Stimulated activated naive CD8-positive, alpha-beta T cell treated with anti-CD3 and anti-CD28 coated beads, Interleukin-15, Interleukin-2, amounts not matched to agents 100 ng/mL and 50 ng/mL, for 24 hours (primary cell): ENCODE data around the gene TLL1.

Experiments
- H3K27ac Mint-ChIP-seq: one replicate; pipeline ENCODE4 v1.8.0; 2021; ENCODE audit warnings: mild to moderate bottlenecking, mixed read lengths
- H3K27me3 Mint-ChIP-seq: one replicate; pipeline ENCODE4 v1.8.0; 2021; ENCODE audit warnings: mixed read lengths
- H3K36me3 Mint-ChIP-seq: one replicate; pipeline ENCODE4 v1.8.0; 2021; ENCODE audit warnings: low read depth, mixed read lengths
- H3K4me1 Mint-ChIP-seq: one replicate; pipeline ENCODE4 v1.8.0; 2021; ENCODE audit warnings: low read depth, mixed read lengths
- H3K4me3 Mint-ChIP-seq: one replicate; pipeline ENCODE4 v1.8.0; 2021; ENCODE audit warnings: mild to moderate bottlenecking, mixed read lengths
- H3K9me3 Mint-ChIP-seq: one replicate; pipeline ENCODE4 v1.8.0; 2021; ENCODE audit warnings: mixed read lengths

The TLL1 gene

GRCh38 chr4:166087569-166087968 lies 214.5 kb downstream of the TLL1 start:
- Mint-ChIP-seq H3K4me3 (no peak overlapping the region), H3K36me3 (no peaks in the 10 kb centered on the region), H3K4me1 (no peaks in the 10 kb centered on the region)

DNA sequence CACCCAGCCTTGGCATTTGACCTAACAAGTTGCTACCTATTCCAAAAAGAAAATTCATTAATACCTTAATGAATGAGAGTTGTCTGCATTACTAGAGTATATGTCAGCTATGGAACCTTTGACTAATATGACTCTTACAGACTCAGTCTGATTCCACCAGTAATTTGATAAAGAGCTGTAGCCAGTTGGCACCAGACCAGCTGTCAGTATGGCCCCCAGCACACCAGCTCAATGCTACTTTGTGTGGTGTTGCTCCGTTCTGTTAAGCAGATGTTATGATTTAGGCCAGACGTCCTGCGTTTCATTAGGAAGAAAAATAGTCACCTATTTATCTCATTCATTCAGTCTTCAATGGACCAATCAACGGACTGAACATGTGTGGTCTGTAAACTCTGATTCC lies 215.5 kb downstream of the TLL1 start:
- H3K4me1 Mint-ChIP-seq: no peaks in the 10 kb centered on the region
- H3K36me3 Mint-ChIP-seq: no peaks in the 10 kb centered on the region
- H3K27me3 Mint-ChIP-seq: no peaks in the 10 kb centered on the region
- no peak overlapping the region for H3K27ac Mint-ChIP-seq
- H3K4me3 Mint-ChIP-seq: no peak overlapping the region
- H3K9me3 Mint-ChIP-seq: no peaks in the 10 kb centered on the region

More at GRCh38 chr4:166087569-166087968, 214.5 kb downstream of the TLL1 start:
- H3K27ac Mint-ChIP-seq: no peak overlapping the region
- no peaks in the 10 kb centered on the region for H3K9me3 Mint-ChIP-seq
- H3K27me3 Mint-ChIP-seq: no peaks in the 10 kb centered on the region

- no peaks in the 10 kb centered on the region for H3K9me3 Mint-ChIP-seq
- H3K36me3 Mint-ChIP-seq: no peaks in the 10 kb centered on the region
- H3K27me3 Mint-ChIP-seq: peaks cover 4% of the 10 kb centered on the region
- H3K4me1 Mint-ChIP-seq: no peaks in the 10 kb centered on the region
- no peak overlapping the region for H3K27ac Mint-ChIP-seq
- no peak overlapping the region for H3K4me3 Mint-ChIP-seq
Observed at GRCh38 chr4:166091146-166091545, 218.1 kb downstream of the TLL1 start.

GRCh38 chr4:166091912-166092510 lies 219.0 kb downstream of the TLL1 start:
- no peak overlapping the region for H3K27ac Mint-ChIP-seq
- H3K4me3 Mint-ChIP-seq: no peak overlapping the region
- no peaks in the 10 kb centered on the region for H3K4me1 Mint-ChIP-seq
- H3K9me3 Mint-ChIP-seq: no peaks in the 10 kb centered on the region
- H3K36me3 Mint-ChIP-seq: no peaks in the 10 kb centered on the region
- peaks cover 4% of the 10 kb centered on the region for H3K27me3 Mint-ChIP-seq

DNA sequence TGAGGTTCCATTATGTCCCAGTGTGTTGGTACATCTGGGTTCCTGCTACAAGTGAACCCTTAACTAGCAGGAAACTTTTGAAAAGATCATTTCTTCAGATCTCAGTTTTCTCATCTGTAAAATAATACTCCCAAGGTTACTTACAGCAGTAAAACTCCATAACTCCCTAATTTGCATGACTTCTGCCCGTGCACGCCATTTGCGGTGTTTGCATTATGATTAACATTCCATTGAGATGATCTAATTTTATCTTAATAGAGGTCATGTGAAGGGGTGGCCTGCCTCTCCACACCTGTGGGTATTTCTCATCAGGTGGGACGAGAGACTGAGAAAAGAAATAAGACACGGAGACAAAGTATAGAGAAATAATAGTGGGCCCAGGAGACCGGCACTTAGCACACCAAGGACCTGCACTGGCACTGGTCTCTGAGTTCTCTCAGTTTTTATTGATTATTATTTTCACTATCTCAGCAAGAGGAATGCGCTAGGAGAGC lies 219.8 kb downstream of the TLL1 start:
- no peaks in the 10 kb centered on the region for H3K9me3 Mint-ChIP-seq
- no peak overlapping the region for H3K4me3 Mint-ChIP-seq
- no peak overlapping the region for H3K27ac Mint-ChIP-seq
- H3K27me3 Mint-ChIP-seq: peaks cover 4% of the 10 kb centered on the region
- H3K36me3 Mint-ChIP-seq: no peaks in the 10 kb centered on the region
- H3K4me1 Mint-ChIP-seq: no peaks in the 10 kb centered on the region

DNA sequence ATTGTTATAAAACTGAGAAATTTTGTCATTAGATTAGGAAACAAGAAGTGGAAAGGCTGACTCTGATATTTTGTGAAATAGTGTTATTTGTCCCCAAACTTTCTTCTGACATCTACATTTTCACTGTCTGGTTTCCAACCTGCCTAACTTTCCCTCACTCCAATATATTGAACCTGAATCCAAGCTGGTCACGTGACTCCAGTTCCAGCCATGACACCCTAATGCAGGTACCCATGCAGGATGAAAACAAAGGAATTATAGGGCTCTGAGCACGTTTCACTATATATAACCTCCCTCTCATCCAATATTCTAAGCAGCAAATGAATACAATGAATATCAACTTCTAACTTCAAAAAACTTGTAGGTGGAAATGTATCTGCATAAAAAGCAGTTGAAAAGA lies 231.6 kb downstream of the TLL1 start:
- no peaks in the 10 kb centered on the region for H3K4me1 Mint-ChIP-seq
- H3K27me3 Mint-ChIP-seq: no peaks in the 10 kb centered on the region
- H3K36me3 Mint-ChIP-seq: no peaks in the 10 kb centered on the region
- H3K27ac Mint-ChIP-seq: no peak overlapping the region
- H3K4me3 Mint-ChIP-seq: no peak overlapping the region
- no peaks in the 10 kb centered on the region for H3K9me3 Mint-ChIP-seq

- no peak overlapping the region for H3K4me3 Mint-ChIP-seq
- no peaks in the 10 kb centered on the region for H3K27me3 Mint-ChIP-seq
- H3K36me3 Mint-ChIP-seq: no peaks in the 10 kb centered on the region
- H3K27ac Mint-ChIP-seq: no peak overlapping the region
- H3K4me1 Mint-ChIP-seq: no peaks in the 10 kb centered on the region
- H3K9me3 Mint-ChIP-seq: no peaks in the 10 kb centered on the region
Observed at GRCh38 chr4:166121897-166122296, 248.9 kb downstream of the TLL1 start.

DNA sequence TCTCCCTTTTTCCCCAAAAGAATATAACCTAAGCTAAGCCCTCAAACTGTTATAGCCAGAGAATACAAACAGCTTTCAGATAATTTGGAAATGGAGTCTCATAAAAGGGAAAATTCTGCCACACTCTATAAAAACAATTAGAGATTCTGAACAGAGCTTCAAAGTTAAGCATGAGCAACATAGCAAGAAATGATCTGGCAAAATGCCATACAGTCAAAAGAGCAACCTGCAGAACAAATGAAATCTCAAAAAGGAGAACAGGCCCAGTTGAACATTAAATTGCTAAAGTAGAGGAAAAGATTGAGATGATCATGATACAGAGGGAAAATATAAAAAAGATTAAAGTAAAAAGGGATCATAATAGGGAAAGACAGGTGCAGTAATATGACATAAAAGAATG lies 250.5 kb downstream of the TLL1 start:
- Mint-ChIP-seq H3K27me3 (no peaks in the 10 kb centered on the region), H3K27ac (no peak overlapping the region), H3K36me3 (no peaks in the 10 kb centered on the region), H3K9me3 (no peaks in the 10 kb centered on the region), H3K4me1 (no peaks in the 10 kb centered on the region), H3K4me3 (no peak overlapping the region)

- Mint-ChIP-seq H3K9me3 (peaks cover 10% of the 10 kb centered on the region), H3K4me3 (no peak overlapping the region), H3K4me1 (no peaks in the 10 kb centered on the region), H3K27ac (no peak overlapping the region), H3K27me3 (no peaks in the 10 kb centered on the region), H3K36me3 (no peaks in the 10 kb centered on the region)
Observed at GRCh38 chr4:166128403-166128802, 255.4 kb downstream of the TLL1 start.

DNA sequence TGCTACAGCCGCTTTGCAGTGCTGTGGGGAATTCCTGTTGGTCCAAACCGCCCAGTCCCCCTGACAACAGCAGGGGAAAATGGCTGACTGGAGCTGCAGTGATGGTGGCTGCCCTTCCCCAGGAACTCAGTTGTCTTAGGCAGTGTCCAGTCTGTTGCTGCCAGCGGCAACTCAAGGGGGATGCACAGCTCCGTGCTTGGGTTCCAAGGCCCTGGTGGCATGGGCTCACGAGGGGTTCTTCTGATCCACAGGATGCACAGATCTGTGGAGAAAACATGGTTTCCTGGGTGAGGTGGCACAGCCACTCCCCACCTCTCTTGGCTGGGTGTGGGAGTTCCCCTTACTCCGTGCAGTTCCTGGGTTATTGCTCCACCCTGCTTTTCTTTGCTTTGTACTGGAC lies 261.2 kb downstream of the TLL1 start:
- Mint-ChIP-seq H3K27me3 (no peaks in the 10 kb centered on the region), H3K27ac (no peak overlapping the region), H3K4me3 (no peak overlapping the region), H3K36me3 (no peaks in the 10 kb centered on the region), H3K9me3 (peaks cover 14% of the 10 kb centered on the region), H3K4me1 (no peaks in the 10 kb centered on the region)

GRCh38 chr4:166140951-166141350 lies 267.9 kb downstream of the TLL1 start:
- H3K4me3 Mint-ChIP-seq: no peak overlapping the region
- no peaks in the 10 kb centered on the region for H3K36me3 Mint-ChIP-seq
- H3K27me3 Mint-ChIP-seq: no peaks in the 10 kb centered on the region
- no peaks in the 10 kb centered on the region for H3K4me1 Mint-ChIP-seq
- no peaks in the 10 kb centered on the region for H3K9me3 Mint-ChIP-seq
- H3K27ac Mint-ChIP-seq: no peak overlapping the region

DNA sequence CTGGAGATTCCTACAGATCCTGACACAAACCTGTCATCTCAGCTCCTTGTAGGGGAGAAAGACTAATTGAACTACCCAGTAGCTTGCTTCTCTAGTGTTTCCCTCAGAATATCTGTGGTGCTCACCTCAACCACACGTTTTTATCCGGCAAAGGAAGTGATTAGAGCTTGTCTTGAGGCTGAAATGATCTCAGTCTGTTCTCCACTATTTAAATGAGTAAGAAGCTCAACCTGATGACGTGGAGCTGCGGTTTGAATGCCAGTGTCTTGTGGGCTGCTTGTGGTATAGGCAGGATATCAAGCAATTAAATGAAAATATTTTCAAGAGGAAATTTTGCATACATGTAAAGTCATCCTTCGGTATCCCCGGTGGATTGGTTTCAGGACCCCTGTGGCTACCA lies 270.2 kb downstream of the TLL1 start:
- Mint-ChIP-seq H3K36me3 (no peaks in the 10 kb centered on the region), H3K27me3 (no peaks in the 10 kb centered on the region), H3K4me3 (no peak overlapping the region), H3K4me1 (no peaks in the 10 kb centered on the region), H3K9me3 (no peaks in the 10 kb centered on the region), H3K27ac (no peak overlapping the region)

DNA sequence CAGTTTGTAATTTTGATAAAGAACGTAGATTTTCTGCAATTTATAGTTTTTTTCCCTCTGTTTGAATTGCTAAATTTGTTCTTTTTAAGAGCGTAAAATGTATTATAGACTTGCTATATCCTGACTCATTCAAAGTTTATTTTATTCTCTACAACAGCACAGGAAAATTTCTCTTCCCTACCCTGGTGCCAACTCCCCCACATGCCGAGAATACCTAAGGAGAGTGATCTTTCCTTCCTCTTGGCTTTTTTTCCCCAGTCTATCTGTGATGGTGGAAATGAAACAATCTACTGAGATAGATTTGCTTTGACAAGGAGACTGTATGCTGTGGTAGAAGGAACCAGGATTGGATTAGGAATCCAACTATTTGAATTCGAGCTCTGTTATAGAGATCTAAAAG lies 271.6 kb downstream of the TLL1 start:
- Mint-ChIP-seq H3K36me3 (no peaks in the 10 kb centered on the region), H3K4me1 (no peaks in the 10 kb centered on the region), H3K27ac (no peak overlapping the region), H3K27me3 (no peaks in the 10 kb centered on the region), H3K9me3 (no peaks in the 10 kb centered on the region), H3K4me3 (no peak overlapping the region)

GRCh38 chr4:166146806-166147540 lies 273.9 kb downstream of the TLL1 start:
- no peak overlapping the region for H3K27ac Mint-ChIP-seq
- H3K4me3 Mint-ChIP-seq: no peak overlapping the region
- H3K9me3 Mint-ChIP-seq: no peaks in the 10 kb centered on the region
- H3K27me3 Mint-ChIP-seq: no peaks in the 10 kb centered on the region
- H3K4me1 Mint-ChIP-seq: no peaks in the 10 kb centered on the region
- no peaks in the 10 kb centered on the region for H3K36me3 Mint-ChIP-seq
